ENCODE data around the gene TIMM22.

DNA sequence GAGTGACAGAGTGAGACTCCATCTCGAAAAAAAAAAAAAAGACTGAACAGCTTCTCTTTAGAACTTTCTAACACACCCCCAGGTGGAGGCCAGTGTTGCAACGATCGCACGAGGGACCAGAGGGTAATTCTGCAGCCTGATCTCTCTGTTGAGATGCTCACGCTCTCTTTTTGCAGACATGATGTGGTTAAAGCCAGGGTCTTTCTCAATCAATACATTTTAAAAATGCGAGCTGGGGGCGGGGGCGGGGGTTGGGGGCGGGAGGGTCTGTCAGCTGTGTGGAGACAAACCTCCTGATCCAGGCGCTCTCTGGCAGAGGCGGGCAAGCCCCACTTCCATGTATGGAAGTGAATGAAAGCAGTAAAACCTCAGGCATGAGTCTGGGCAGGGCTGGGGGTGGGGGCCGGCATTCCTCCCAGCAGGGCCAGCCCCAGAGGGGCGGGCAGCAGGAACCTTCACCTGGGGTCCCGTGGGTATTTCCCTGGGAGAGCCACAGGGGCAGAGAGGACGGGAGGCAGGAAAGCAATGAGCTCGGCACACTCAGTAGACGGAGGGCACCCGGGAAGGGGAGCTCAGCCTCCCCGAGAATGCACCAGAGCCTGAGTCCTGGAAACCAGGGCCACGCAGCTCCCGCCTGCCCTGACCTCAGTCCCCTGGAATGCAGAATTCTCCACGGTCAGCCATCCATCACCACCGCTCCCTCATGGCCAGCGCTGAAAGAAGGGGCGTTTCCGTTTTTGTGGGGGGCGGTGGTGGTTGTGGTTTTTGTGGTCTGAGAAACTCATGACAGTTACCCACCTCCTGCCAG, 45.4 kb upstream of the TIMM22 start:
- TF ChIP-seq POLR2AphosphoS5 (IDR thresholded peaks at IDR 0.05; ENCODE audit: borderline replicate concordance, low read depth, low read length): no peak
- no peak for TF ChIP-seq EZH2 (IDR thresholded peaks at IDR 0.05)
